ENCODE data around the gene ATP6V1B1. TPM values are rescaled to one million over a fixed set of nuclear protein-coding genes. Genes with fewer than 3 reads are reported as not detected.

ATP6V1B1 gene
- total and polyA plus RNA-seq, 9 of the 15 experiments (the other 6 are each of a cell fraction or from before 2014, with no cell fraction given), result not detected

DNA sequence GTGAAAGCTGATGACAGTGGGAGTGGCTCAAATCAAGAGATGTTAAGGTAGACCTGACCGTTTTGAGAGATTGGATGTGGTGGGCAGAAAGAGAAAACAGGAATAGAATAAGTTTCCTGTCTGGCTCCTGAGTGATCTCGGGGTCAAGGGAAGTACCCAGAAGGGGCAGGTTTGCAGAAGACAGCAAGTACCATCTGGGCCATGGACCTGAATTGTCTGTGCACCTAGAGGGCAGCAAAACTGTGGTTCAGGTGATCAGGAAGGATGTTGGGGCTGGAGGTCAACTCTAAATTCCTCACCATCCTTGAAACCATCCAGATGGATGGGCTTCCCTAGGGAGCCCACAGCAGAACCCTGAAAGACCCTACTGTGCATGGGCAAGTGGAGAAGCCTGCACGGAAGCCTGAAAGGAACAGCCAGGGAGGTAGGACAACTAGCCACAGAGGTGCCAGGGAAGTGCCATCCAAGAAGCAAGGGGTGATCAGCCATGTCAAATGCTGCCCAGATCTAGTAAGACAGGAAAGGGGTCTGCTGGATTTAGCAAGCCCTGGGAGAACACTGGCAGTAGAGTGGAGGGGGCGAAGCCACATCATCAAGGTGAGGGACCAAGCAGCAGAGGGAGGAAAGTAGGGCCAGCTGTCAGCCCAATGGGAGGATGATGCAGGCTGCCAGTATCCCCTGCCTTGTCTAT is 50.9 kb downstream of the ATP6V1B1 start:
- 92% methylated on average over 4 of the region's 4 CpGs for WGBS (ENCODE audit: insufficient coverage, low coverage, missing lambda C conversion rate)
- intact Hi-C loops (cut with micrococcal nuclease), result no loop called here
- TF ChIP-seq ZNF165 (CRISPR knock-in tag; IDR thresholded peaks at IDR 0.05; ENCODE audit: borderline replicate concordance), result no peak
- TF ChIP-seq, protein P1, sequence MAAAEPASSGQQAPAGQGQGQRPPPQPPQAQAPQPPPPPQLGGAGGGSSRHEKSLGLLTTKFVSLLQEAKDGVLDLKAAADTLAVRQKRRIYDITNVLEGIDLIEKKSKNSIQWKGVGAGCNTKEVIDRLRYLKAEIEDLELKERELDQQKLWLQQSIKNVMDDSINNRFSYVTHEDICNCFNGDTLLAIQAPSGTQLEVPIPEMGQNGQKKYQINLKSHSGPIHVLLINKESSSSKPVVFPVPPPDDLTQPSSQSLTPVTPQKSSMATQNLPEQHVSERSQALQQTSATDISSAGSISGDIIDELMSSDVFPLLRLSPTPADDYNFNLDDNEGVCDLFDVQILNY (CRISPR knock-in tag; IDR thresholded peaks at IDR 0.05), result no peak
- TF ChIP-seq PYGO2 (tag; IDR thresholded peaks at IDR 0.05), result no peak
- TF ChIP-seq SMC3 (conservative IDR thresholded peaks at IDR 0.05; ENCODE audit: insufficient read depth, low read depth, low read length), result no peak
- TF ChIP-seq CEBPG (CRISPR knock-in tag; IDR thresholded peaks at IDR 0.05), result no peak
- no peak for TF ChIP-seq CEBPG (tag; conservative IDR thresholded peaks at IDR 0.05 in 1 of 2, IDR thresholded peaks at IDR 0.05 in 1 of 2)
- no peak for TF ChIP-seq PHF8 (IDR thresholded peaks at IDR 0.05; ENCODE audit: borderline replicate concordance, low read length)
- TF ChIP-seq CHD4 (IDR thresholded peaks at IDR 0.05; ENCODE audit: insufficient read depth, insufficient replicate concordance, low read depth, low read length, poor library complexity, severe bottlenecking), result no peak
- TF ChIP-seq ZNF12 (CRISPR knock-in tag; IDR thresholded peaks at IDR 0.05), result no peak
- TF ChIP-seq FUS (optimal IDR thresholded peaks at IDR 0.05; ENCODE audit: low read depth, low read length), result no peak
- TF ChIP-seq CHCHD3 (CRISPR knock-in tag; IDR thresholded peaks at IDR 0.05), result no peak
- TF ChIP-seq, protein P2, sequence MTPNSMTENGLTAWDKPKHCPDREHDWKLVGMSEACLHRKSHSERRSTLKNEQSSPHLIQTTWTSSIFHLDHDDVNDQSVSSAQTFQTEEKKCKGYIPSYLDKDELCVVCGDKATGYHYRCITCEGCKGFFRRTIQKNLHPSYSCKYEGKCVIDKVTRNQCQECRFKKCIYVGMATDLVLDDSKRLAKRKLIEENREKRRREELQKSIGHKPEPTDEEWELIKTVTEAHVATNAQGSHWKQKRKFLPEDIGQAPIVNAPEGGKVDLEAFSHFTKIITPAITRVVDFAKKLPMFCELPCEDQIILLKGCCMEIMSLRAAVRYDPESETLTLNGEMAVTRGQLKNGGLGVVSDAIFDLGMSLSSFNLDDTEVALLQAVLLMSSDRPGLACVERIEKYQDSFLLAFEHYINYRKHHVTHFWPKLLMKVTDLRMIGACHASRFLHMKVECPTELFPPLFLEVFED (CRISPR knock-in tag; conservative IDR thresholded peaks at IDR 0.05), result no peak
- TF ChIP-seq ZNF140 (CRISPR knock-in tag; IDR thresholded peaks at IDR 0.05), result no peak
- TF ChIP-seq RFX1 (IDR thresholded peaks at IDR 0.05), result no peak
- no peak for TF ChIP-seq FOXK1 (CRISPR knock-in tag; IDR thresholded peaks at IDR 0.05; ENCODE audit: borderline replicate concordance)
- Histone ChIP-seq H3K27ac (ENCODE audit: extremely low read depth, low read depth, low read length) (no peak overlapping the region), H2AFZ (ENCODE audit: low read depth, low read length) (no peak overlapping the region), H3K27me3 (ENCODE audit: control insufficient read depth in 2 of 2, insufficient read depth in 2 of 2, low read length in 2 of 2) (no peaks in the 10 kb centered on the region), H4K20me1 (replicated peaks; ENCODE audit: control insufficient read depth, insufficient read depth, low read length) (0 out of 2 replicates have a peak, but pooled peaks cover 3% of the 10 kb centered on the region), H3K36me3 (ENCODE audit: control insufficient read depth, insufficient read depth, low read length) (peaks cover 62% of the 10 kb centered on the region), H3K4me2 (ENCODE audit: insufficient read depth, low read length) (no peak overlapping the region), H3K9me3 (replicated peaks; ENCODE audit: control insufficient read depth, insufficient read depth, low read depth, low read length) (no peaks in the 10 kb centered on the region; the same call in 1 of the 2 replicates), H3K4me3 (no peak overlapping the region), H3K9me1 (ENCODE audit: control insufficient read depth, insufficient read depth, low read length) (no peaks in the 10 kb centered on the region), H3K79me2 (ENCODE audit: control insufficient read depth, insufficient read depth, low read length) (no peaks in the 10 kb centered on the region), H3K4me1 (replicated peaks in 1 of 2; ENCODE audit: control insufficient read depth in 2 of 2, insufficient read depth in 2 of 2, low read length in 2 of 2) (peaks cover 0 to 6% of the 10 kb centered on the region in 2 experiments; a peak in 2 of 5 replicates), H3K9ac (ENCODE audit: insufficient read depth in 1 of 2, low read depth in 2 of 2, low read length in 2 of 2) (no peak overlapping the region)
- in situ Hi-C loops (cut with MboI), result no loop called here
- ChIA-PET POLR2A (interaction anchor here (0.9 kb wide), 1 partner anchor 12 kb away, joined by 3 read pairs; no protein-coding TSS in a partner anchor), CTCF (ENCODE audit: low intra/inter-chr PET ratio) (no interaction called here)
- ATAC-seq, result no peak
- FAIRE-seq, result no peak
- DNase-seq (ENCODE audit: extremely low read depth in 1 of 4, low spot score in 3 of 4), result peak in 1 of 4 experiments; percentile 4
- no TSS peak for BruUV-seq (replicated peaks)
